Activated T-cell treated with anti-CD3 and anti-CD28 coated beads for 1 hour (primary cell): ENCODE data around the gene FMO5.
"Not testable (repeated sequence)": the region's sequence is repeated elsewhere in the genome, so short reads cannot be mapped to it uniquely, and the experiment has no call there.

ENCODE experiments used
- DNase-seq: peaks from one replicate; pipeline ENCODE4 v3.0.0-alpha.2; 2020; ENCODE audit warnings: low read depth

Gene FMO5

GRCh38 chr1:147238925-147239820 lies 14.0 kb upstream of the FMO5 start:
- DNase-seq, result no peak

DNA sequence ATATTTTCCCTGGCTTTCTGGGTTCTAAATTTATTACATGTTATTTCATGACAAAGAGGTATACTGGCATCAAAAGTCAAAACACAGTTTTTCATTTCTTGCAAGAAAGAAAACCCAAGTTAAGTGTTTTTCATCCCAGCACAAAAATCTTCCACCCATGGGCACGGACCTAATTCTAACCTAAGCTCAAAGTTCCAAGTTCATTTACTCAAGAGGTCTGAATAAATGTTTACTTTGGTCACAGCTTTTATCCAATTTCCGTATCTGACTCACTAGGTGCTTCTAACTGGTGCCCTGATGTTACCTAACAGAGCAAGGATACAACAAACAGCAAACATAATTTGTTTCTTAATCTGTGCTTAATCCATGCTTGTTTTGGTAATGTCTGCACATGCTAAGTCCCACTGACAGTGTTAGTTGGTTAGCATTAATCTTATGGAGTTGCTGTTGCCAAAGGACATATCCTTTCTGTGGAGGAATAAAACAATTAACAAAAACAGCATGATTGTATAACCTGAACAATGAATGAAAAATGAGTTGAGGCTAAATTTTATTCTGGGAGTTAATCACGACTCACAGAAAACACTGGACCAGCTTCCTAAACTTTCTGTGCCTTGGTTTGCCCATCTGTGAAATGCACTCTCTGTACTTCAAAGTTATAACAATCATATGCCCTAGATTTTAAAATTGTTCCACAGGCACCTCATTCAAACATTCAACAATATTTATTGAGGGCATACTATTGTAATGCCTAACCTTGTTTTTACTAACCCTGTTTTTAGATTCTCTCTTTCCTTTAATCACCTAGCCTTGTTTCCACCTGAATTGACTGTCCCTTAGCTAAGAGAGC lies 13.1 kb upstream of the FMO5 start:
- DNase-seq, result no peak

DNA sequence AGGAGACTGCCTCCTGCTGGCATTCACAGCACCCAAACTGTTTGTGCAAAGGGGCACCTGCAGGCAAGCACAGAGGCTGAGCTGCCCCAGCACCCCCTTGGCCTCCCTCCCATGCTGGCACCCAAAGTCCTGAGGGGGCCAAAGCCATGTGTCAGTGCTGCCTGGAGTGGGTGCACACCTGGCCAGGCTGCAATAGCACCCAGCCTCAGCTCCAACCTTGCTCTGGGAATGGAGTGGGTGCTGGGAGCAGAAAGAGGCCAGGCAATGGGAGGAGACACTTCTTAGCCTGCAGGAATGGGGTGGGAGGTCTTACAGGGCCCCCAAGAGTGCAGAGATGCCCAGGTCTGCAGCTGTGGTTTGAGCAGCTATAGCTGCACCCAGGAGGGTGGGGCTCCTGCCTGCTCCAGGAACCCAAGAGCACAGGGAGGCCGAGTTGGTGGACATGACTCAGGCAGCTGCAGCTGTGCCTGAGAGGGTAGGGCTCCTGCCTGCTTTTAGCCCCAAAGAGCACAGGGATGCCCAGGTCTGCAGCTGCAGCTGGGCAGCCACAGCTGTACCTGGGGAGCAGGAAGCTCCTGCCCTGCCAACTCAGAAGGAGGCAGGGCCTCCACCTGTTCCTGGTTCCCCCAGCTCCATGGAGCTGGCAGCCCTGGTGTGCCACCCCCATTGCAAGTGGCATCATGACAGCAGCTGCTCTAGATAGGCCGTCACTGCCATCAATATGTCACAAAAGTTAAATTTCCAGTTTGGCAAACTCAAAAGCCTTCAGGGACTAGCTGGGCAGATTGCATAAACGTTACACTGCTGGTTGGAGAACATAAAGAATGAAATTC lies 12.0 kb upstream of the FMO5 start:
- DNase-seq, result no peak

DNA sequence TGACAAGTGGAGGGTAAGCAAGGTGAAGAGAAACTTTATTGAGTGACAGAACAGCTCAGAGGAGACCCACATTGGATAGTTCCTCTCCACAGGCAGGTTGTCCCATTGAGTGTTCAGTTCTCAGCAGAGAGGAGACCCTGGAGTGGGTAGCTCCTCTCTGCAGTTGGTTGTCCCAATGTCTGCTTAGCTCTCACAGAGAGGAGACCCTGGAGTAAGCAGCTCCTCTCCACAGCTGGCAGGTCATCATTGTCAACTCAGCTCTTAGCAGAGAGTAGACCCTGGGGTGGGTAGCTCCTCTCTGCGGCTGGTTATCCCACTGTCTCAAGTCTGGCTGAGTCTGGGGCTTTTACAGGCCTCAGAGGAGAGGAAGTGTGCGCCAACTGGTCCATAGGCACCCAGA lies 11.3 kb upstream of the FMO5 start:
- DNase-seq, result no peak

DNA sequence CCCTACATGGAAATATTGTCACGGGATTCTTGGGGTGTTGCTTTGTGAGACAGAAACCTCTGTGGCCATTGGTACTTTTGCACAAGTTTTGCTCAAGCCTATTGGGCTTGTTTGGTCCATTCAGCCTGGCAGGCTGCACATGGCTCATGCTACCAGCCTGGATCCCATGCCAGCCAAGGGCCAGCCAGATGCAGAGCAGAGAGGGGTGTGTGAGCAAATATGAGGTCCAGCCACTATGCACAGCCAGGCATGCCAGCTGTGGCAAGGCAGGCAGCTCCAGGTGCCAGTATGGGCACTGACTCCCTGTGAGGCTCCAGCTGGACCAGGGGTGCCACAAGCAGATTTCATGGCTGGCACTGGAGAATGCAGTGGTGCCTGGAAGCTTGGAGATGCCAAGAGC lies 10.7 kb upstream of the FMO5 start:
- DNase-seq, result no peak

DNA sequence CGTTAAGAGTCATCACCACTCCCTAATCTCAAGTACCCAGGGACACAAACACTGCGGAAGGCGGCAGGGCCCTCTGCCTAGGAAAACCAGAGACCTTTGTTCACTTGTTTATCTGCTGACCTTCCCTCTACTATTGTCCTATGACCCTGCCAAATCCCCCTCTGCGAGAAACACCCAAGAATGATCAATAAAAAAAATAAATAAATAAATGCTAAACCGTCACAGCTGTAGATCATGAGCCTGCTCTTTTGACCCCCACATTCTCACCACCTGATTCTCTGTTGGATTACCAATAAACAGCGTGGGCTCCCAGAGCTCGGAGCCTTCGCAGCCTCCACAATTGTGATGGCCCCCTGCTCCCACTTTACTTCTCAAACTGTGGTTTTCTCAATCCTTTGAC lies 8.8 kb upstream of the FMO5 start:
- DNase-seq, result not testable (repeated sequence)

DNA sequence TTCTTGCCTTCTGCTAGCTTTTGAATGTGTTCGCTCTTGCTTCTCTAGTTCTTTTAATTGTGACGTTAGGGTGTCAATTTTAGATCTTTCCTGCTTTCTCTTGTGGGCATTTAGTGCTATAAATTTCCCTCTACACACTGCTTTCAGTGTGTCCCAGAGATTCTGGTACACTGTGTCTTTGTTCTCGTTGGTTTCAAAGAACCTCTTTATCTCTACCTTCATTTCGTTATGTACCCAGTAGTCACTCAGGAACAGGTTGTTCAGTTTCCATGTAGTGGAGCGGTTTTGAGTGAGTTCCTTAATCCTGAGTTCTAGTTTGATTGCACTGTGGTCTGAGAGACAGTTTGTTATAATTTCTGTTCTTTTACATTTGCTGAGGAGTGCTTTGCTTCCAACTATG lies 5.9 kb upstream of the FMO5 start:
- DNase-seq, result not testable (repeated sequence)

- no peak for DNase-seq
Observed at GRCh38 chr1:147223740-147224615, 1.2 kb downstream of the FMO5 start.

DNA sequence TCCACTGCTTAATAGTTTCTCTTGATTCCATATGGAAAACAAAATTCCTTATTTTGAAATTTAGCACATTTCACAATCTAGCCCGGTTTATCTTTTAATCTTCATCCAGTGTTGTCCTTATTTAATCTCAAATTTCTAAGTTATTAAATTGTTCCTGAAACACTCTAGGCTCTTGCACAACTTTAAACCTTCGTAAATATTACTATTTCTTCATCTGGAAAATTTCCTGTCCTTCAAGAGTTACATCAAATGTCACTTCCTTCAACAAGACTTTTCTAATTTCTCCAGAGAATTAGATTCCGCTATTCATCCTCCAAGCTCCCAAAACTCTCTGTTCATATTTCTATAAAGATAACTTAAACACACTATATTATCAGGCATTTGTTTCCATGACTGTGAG lies 6.5 kb downstream of the FMO5 start:
- DNase-seq, result no peak

DNA sequence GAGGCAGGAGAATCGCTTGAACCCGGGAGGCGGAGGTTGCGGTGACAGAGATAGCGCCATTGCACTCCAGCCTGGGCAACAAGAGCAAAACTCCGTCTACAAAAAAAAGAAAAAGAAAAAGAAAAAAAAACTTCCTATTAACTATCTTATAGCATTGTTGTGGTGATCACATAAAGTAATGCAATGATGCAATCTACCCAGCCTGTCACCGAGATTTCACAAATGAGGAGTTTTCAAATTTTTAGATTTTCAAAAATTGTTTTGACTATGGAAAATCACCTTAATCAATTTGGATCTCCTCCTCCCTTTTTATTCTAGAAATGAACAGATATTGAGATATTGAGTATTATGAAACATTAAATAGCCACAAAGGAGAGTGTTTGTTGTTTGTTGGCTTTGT lies 8.0 kb downstream of the FMO5 start:
- DNase-seq, result no peak

DNA sequence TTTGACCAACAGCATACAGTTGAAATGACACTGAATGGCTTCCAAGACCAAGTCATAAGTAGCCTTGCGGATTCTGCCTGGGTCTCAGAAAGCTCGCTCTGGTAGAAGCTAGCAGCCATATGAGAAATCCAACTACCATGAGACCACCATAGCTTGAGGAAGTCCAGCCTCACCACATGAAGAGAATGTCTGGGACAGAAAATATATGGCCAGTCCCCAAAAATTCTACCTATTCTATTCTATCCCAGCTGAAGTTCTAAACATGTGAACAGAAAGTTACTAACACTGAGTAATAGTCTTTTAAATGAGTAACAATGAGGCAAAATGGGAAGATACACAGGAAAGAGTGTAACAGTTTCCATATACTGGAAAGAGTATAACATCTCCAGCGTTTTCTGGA lies 9.0 kb downstream of the FMO5 start:
- DNase-seq, result no peak

GRCh38 chr1:147215540-147215916 lies 9.6 kb downstream of the FMO5 start:
- no peak for DNase-seq

- no peak for DNase-seq
Observed at GRCh38 chr1:147214842-147215539, 10.1 kb downstream of the FMO5 start.

DNA sequence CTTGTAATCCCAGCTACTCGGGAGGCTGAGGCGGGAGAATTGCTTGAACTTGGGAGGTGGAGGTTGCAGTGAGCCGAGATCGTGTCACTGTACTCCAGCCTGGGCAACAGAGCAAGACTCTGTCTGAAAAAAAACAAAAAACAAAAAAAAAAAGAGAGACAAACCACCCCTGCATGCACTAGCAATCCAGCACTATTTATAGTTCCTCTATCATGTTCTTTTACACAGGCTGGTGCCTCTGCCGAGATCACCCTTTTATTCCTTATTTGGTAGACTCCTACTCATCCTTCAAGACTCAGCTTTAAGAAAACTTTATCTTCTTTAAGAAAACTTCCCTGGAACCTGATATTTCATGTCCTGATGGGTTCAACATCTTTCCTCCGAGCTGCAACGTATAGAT lies 10.8 kb downstream of the FMO5 start:
- no peak for DNase-seq

- DNase-seq, result no peak
Observed at GRCh38 chr1:147213271-147213670, 11.9 kb downstream of the FMO5 start.

- no peak for DNase-seq
Observed at GRCh38 chr1:147211577-147211976, 13.6 kb downstream of the FMO5 start.

- DNase-seq, result no peak
Observed at GRCh38 chr1:147210987-147211386, 14.2 kb downstream of the FMO5 start.

DNA sequence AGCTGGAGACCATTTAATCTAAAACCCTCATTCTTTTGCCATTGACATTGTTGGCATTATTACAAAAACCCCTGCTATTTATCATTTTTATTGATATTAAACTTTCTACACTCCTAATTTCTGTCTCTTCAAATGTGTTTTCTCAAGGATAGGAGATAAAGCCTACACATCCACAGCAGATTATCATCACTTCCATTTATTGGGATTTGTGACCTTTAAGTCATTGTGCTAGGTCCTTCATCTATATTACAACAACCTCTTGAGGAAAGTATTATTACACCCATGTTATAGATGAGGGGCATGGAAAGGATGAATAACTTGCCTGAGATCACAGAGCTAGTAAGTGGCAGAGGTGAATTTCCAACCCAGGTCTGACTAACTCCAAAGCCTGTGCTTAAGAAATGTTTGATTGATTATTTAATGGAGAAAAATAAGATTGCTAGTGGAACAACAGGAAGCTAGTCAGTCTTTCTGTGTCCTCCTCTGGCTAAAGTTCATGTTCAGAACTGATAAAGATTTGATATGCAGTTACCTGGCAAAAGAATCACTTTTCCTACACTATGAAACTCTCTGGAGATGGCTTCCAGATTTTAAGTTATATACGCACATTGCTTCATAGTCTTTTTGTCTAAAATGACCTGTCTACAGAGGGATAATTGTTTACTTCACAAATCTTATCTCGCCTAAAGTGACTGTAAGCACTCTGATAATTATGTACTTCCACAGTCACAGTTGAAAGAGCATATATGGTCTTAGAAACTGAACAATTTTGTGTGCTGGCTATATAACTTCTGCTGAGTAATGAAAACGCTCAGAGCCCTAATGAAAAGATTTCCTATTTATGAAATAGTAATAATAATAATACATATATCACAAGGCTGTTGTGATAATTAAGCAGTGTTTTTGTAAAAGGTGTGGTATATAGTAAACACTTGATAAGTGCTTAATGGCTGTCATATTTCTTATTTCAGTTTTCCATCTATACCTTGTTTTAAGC lies 15.0 kb downstream of the FMO5 start:
- no peak for DNase-seq

DNA sequence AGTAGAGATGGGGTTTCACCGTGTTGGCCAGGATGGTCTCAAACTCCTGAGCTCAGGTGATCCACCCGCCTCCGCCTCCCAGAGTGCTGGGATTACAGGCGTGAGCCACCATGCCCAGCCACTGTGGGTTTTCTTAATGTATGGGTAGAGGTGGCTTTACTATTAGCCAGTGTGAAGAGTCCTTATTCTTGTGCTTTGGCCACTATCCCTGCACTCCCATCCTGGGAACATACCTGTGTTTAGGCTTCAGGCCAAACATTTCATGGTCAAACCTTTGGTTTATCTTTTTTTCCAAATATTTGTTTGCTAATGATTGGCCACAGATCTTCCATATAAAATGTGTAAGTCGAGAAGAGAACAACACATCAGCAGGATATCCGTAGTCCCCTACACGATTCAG lies 16.5 kb downstream of the FMO5 start:
- no peak for DNase-seq
